Large intestine (tissue), 3 donors: ENCODE data around the gene AP5S1. TPM values are rescaled to one million over a fixed set of nuclear protein-coding genes. Genes with fewer than 3 reads are reported as not detected.

Experiments
- DNase-seq, 2 donors: peaks; one replicate each; pipeline versions ENCODE4 v3.0.0 to v3.0.0-alpha.2; 2013
- H3K27ac ChIP-seq: one replicate; pipeline ENCODE4 v1.5.1; 2013; ENCODE audit warnings: low read length
- H3K27me3 ChIP-seq: 2 replicates; pipeline ENCODE4 v1.6.1; 2013; ENCODE audit warnings: low read length; ENCODE audit not compliant: control insufficient read depth, insufficient read depth
- H3K36me3 ChIP-seq: 2 replicates; pipeline ENCODE4 v1.6.1; 2013; ENCODE audit warnings: low read length; ENCODE audit not compliant: control insufficient read depth, insufficient read depth
- H3K4me1 ChIP-seq: one replicate; pipeline ENCODE4 v1.6.1; 2013; ENCODE audit warnings: low read length; ENCODE audit not compliant: control insufficient read depth, insufficient read depth
- H3K4me3 ChIP-seq: one replicate; pipeline ENCODE4 v1.5.1; 2013; ENCODE audit warnings: low read length
- H3K9me3 ChIP-seq: one replicate; pipeline ENCODE4 v1.6.1; 2013; ENCODE audit warnings: mild to moderate bottlenecking, low read depth, low read length, moderate library complexity; ENCODE audit not compliant: control insufficient read depth
- WGBS: methylation state at CpG from one replicate; pipeline ENCODE4 v1.1.5; 2013; ENCODE audit warnings: low lambda C conversion rate; ENCODE audit not compliant: insufficient coverage; 5-methylcytosine and 5-hydroxymethylcytosine counted together
- polyA plus RNA-seq: library from polyadenylated mRNA; unstranded; fragments of 120-200 nt; gene quantifications from one replicate; pipeline ENCODE4 v1.2.1, GENCODE V29; 2013

AP5S1 gene
- polyA plus RNA-seq, 1 donor, result 8.2 TPM

DNA sequence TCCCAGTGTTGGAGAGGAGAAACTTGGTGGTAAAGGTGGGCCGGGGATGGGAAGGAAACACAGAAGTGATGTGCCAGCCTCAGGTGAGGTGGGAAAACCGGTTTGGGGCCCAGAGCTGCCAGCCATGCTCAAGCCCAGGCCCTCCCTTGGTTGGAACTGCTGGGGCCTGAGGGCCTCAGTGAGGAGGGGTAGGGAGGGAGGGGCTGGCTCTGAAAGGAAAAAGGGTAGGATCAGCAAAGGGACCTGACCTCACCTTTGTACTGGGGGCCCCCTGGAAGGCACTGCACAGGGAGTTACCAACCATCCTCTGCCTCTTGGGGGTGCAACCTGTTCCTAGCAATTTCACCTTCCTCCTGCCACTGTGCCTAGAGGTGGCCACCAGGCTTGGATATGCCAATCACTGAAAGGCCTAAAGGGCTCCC is 37.3 kb upstream of the AP5S1 start:
- Histone ChIP-seq H3K4me1 (peaks cover 59% of the 10 kb centered on the region), H3K36me3 (peaks cover 22% of the 10 kb centered on the region), H3K27me3 (peaks cover 18% of the 10 kb centered on the region), H3K4me3 (no peak overlapping the region), H3K27ac (peak overlapping the region; percentile 79), H3K9me3 (peaks cover 15% of the 10 kb centered on the region)
- peak; percentile 86 to 93 for DNase-seq
- WGBS, result no CpG with 5 or more reads among the region's 2 CpGs

DNA sequence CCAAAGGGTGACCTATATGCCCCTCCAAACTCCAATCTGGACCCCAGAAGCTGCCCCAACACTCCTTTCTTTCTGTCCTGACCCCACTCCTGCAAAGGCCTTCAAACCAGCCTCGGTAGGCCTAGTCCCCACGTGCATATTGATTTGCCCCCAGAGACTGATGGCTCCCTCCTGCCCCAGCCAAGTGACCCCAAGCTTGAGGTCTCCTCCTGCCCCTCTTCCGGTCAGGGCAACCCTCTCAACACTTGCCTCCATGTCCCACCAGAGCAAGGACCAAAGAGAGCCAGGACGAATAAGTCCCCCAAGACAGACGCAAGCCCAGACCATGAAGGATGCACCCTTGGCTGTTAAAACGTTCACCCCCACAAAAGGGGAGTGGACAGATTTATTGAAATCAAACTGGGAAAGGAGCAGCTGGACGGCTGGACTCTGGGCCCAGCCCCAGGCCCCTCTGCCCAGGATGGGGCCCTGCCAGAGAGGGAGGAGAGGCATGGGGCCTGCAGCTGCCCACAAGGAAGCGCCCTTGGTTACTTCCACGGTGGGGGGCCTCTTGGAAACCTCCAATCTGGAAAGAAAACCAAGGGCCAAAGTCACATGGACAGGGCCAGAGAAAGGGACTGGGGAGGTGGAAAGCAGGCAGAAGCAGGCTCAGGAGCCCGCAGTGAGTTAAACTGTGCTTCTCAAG is 36.7 kb upstream of the AP5S1 start:
- no peak overlapping the region for H3K4me3 ChIP-seq
- peak overlapping the region; percentile 69 for H3K27ac ChIP-seq
- peaks cover 15% of the 10 kb centered on the region for H3K9me3 ChIP-seq
- peaks cover 22% of the 10 kb centered on the region for H3K36me3 ChIP-seq
- DNase-seq, result peak in 1 of 2 donors; percentile 54
- H3K4me1 ChIP-seq, result peaks cover 56% of the 10 kb centered on the region
- H3K27me3 ChIP-seq, result peaks cover 12% of the 10 kb centered on the region
- WGBS, result no CpG with 5 or more reads among the region's 10 CpGs

DNA sequence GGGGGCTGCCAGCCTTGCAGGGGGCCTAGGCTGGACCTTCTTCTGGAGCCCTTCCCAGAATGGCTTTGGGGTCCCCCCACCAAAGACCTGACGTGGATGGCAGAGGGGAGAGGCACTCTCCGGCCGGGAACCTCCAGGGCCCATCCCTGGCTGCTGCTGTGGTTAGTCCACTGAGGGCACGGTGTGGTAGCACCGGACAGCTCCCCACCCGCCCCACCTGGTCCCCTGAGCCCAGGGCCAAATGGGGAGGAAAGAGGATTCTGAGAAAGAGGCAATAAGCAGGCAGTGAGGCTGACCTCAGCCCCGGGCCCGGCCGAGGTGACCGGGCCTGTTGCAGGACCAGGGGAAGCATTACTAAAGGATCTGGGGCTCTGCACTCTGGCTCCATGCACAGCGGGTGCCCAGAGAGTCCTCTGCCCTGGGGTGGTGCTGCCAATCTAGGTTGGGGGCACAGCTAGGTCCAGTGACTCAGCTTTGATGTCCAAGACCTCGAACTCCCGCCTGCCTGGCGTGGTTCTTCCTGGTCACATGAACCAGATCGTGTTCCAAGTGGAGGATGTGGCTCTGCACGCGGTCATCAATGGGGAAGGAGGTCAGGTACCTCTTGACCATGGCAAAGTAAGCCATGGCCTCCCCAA is 36.0 kb upstream of the AP5S1 start:
- Histone ChIP-seq H3K9me3 (peaks cover 12% of the 10 kb centered on the region), H3K27me3 (peaks cover 6% of the 10 kb centered on the region), H3K4me3 (peak overlapping the region; percentile 11), H3K36me3 (peaks cover 22% of the 10 kb centered on the region), H3K4me1 (peaks cover 56% of the 10 kb centered on the region), H3K27ac (peak overlapping the region; percentile 69)
- no CpG with 5 or more reads among the region's 17 CpGs for WGBS
- DNase-seq, result no peak

DNA sequence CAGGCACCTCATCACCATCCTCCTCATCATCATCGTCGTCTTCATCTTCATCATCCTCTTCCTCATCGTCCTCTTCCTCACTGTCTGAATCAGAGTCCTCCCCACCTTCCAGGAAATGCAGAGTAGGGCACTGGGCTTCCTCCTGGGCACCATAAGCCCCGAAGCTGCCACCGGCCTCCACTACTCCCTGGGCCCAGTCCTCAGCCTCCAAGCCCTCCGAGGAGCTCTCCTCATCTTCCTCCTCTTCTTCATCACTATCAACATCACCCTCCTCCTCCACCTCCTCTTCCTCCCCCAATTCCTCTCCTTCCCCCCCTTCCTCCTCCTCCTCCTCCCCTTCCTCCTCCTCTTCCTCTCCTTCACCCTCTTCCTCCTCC is 35.5 kb upstream of the AP5S1 start:
- Histone ChIP-seq H3K36me3 (peaks cover 22% of the 10 kb centered on the region), H3K4me1 (peaks cover 56% of the 10 kb centered on the region), H3K27me3 (peaks cover under 1% of the 10 kb centered on the region), H3K9me3 (peaks cover 12% of the 10 kb centered on the region), H3K4me3 (peak overlapping the region; percentile 11), H3K27ac (no peak overlapping the region)
- no peak for DNase-seq
- WGBS, result 95% methylated on average over 4 of the region's 6 CpGs

DNA sequence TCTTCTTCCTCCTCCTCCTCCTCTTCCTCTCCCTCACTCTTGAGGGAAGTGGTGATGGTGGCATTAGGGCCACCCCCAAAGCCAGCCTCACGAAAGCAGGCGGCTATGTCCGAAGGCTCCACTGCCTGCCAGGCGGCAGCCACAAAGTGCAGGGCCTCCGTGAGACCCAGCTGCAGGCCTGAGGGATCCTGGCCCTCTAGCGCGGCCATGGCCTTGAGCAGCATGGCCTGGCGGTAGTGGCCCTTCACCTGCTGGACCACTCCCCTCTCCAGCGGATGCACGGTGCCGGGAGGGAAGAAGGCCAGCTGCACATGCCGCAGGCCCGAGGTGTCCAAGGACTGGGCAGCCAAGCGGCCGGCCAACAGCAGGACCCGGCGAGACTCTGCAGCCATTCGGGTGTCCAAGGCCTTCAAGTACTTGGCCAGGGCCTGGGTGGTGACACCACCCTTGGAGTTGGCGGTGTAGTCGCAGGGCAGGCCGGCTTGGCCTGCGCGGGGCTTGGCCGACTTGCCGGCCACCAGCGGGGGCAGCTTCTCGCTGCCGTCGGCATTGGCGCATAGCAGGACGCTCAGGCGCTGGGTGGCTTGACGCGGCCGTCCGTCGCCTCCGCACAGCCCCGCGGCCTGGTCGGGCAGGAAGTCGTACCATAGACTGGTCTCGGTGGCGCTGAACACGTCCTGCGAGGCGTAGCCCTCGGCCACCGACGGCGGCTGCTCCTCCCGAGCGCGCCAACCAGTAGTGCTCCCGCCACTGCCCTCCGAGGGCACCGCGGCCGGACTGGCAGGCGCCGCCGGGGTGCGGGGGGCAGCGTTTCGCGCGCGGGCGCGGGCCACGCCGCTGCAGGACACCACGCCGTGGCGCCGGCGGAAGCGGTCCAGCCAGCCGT is 34.9 kb upstream of the AP5S1 start:
- Histone ChIP-seq H3K36me3 (peaks cover 22% of the 10 kb centered on the region), H3K9me3 (peaks cover 12% of the 10 kb centered on the region), H3K27me3 (no peaks in the 10 kb centered on the region), H3K4me1 (peaks cover 56% of the 10 kb centered on the region), H3K4me3 (peak overlapping the region; percentile 71), H3K27ac (peak overlapping the region; percentile 68)
- no CpG with 5 or more reads among the region's 79 CpGs for WGBS
- peak in 1 of 2 donors; percentile 47 for DNase-seq

DNA sequence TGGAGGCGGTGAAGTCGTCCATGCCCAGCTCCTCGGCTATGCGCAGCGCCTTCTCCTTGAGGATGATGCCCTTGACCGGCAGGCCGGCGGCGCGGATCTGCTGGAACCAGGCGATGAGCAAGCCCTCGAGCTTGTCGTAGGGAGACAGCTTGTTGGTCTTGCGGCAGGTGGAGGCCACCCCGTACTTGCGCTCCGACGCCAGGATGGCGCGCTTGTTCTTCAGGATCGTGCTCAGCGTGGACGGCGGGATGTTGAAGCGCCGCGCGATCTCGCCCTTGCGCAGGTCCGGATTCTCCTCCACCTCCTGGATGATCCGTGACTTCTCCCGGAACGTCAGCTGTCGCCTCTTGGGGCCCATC is 34.2 kb upstream of the AP5S1 start:
- Histone ChIP-seq H3K36me3 (peaks cover 22% of the 10 kb centered on the region), H3K9me3 (peaks cover 12% of the 10 kb centered on the region), H3K27me3 (no peaks in the 10 kb centered on the region), H3K27ac (peak overlapping the region; percentile 68), H3K4me3 (peak overlapping the region; percentile 71), H3K4me1 (peaks cover 50% of the 10 kb centered on the region)
- no CpG with 5 or more reads among the region's 35 CpGs for WGBS
- peak; percentile 56 to 78 for DNase-seq

DNA sequence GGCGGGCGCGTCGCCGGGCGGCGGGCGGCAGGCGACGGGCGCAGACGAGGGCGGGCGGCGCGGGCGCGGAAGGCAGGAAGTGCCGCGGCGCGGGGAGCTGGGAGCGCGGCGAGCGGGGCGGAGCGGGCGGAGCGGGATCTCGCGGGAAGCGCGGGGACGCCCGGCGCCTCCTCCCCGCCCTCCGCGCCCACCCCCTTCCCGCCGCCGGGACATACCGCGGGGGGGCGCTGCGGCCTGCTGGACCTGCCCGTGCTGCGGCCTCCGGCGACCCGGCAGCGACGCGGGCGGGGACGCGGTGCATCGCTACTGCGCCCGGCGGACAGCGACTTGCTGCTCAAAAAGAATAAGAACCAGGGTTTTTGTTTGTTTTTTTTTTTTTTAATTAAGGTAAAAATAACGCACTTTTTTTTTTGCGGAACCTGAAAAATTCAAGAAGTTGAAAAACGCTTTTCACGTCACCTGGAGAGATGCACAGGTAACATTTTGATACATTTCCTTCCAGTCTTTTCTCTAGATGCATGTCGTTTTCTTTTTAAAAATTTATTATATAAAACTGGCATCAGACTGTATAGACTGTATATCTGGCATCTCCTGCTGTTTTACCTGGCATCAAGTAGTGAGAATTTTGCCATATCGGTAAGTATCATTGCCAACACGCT is 33.6 kb upstream of the AP5S1 start, which contains the start of gene CENPB:
Gene CENPB (minus strand): TSS at position 76 of the 659 bp plus-strand sequence. CDS start 257 bp downstream, outside the sequence.
- peak within 1 kb of the TSS; percentile 68 for H3K27ac ChIP-seq
- peaks cover 45% of the 10 kb centered on the region for H3K4me1 ChIP-seq
- peak within 1 kb of the TSS; percentile 71 for H3K4me3 ChIP-seq
- peaks cover 12% of the 10 kb centered on the region for H3K9me3 ChIP-seq
- 0% methylated on average over 9 of the region's 70 CpGs for WGBS
- H3K27me3 ChIP-seq, result no peaks in the 10 kb centered on the region
- DNase-seq, result peak; percentile 81 to 86
- H3K36me3 ChIP-seq, result peaks cover 22% of the 10 kb centered on the region

DNA sequence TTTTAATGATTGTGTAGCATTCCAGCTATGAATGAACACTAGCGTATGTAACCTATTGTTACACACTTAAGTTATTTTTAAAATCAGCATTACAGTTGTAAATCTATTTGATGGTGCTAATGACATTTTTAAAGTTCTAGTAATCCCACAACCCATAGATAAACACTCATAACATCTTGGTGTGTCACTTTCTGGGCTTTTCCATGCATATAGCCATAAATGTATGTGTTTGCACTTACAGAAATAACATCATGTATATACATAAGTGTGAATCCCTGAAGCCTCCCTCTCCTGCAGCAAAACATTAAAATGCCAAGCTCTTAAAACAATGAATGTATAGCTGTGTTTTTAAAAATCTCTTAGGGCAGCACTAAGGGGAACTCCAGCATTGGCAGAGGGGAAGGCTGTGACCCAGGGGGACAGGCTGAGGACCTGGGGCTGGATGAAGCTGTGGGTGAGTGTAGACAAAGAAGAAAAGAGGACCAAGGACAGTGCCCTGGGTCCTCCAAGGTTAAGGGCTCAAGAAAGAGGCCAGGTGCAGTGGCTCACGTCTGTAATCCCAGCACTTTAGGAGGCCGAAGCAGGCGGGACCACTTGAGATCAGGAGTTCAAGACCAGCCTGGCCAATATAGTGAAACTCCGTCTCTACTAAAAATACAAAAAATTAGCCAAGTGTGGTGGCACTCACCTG is 32.9 kb upstream of the AP5S1 start:
- Histone ChIP-seq H3K9me3 (peaks cover 12% of the 10 kb centered on the region), H3K27me3 (no peaks in the 10 kb centered on the region), H3K4me1 (peaks cover 38% of the 10 kb centered on the region), H3K36me3 (peaks cover 22% of the 10 kb centered on the region), H3K27ac (no peak overlapping the region), H3K4me3 (peak overlapping the region; percentile 32)
- DNase-seq, result no peak
- no CpG with 5 or more reads among the region's 5 CpGs for WGBS

DNA sequence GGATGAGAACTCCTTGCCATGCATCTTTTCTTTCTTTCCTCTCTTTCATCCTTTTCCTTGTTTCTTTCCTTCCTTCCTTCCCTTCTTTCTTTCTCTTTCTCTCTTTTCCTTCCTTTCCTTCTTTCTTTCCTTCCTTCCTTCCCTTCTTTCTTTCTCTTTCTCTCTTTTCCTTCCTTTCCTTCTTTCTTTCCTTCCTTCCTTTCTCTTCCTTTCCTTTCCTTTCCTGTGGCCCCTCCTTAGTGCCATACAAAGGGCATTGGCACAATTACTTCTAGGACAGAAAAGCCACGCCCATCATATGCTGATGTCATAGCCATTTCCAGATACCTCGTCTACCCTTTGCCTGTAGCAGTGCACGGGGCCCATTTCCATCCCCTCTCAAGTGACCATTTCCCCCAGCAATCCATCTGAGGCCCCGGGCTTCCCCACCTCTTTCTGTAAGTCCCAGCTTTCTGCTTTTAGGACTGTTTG is 31.6 kb upstream of the AP5S1 start:
- Histone ChIP-seq H3K36me3 (peaks cover 15% of the 10 kb centered on the region), H3K27ac (no peak overlapping the region), H3K4me1 (peaks cover 26% of the 10 kb centered on the region), H3K27me3 (no peaks in the 10 kb centered on the region), H3K4me3 (no peak overlapping the region), H3K9me3 (peaks cover 12% of the 10 kb centered on the region)
- DNase-seq, result peak; percentile 65 to 81
- WGBS, result 100% methylated on average over 1 of the region's 4 CpGs
